Measurements from ENCODE around the gene PVALEF.

The PVALEF gene

DNA sequence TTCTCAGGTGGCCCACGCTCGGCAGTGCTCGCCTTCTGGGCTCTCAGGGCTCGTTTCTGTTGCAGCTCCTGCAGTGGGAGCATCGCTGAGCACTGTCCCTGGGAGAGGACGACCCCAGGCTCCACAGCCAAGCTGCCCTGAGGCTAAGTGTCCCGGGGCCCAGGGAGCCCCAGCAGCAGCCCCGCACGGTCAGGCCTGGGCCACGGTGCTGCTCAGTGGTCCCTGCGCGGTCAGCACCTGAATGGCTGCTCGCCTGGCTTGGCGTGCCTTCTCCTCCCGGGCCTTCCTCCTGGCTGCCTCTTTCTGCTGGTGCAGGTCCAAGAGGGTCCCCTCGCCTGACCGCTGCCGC lies 34.1 kb downstream of the PVALEF start:
- DNase-seq: no peak

DNA sequence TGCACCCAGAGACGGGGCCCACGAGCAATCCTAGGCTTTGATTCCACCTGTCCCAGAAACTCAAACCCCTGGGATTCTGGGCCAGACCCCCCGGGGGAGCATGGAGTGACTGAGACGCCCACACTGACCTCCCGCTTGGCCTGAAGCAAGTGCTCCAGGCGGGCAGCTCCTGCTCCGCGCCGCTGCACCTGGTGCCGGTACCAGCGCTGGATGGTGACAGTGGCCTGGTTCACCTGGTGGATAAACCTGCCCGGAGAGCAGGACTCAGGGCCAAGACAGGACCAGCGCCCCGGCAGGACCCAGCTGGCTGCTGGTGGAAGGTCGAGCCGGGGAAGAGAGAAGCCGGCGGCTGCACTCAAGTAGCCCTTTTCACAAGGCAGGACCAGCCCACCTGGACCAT lies 34.9 kb downstream of the PVALEF start:
- DNase-seq: no peak

DNA sequence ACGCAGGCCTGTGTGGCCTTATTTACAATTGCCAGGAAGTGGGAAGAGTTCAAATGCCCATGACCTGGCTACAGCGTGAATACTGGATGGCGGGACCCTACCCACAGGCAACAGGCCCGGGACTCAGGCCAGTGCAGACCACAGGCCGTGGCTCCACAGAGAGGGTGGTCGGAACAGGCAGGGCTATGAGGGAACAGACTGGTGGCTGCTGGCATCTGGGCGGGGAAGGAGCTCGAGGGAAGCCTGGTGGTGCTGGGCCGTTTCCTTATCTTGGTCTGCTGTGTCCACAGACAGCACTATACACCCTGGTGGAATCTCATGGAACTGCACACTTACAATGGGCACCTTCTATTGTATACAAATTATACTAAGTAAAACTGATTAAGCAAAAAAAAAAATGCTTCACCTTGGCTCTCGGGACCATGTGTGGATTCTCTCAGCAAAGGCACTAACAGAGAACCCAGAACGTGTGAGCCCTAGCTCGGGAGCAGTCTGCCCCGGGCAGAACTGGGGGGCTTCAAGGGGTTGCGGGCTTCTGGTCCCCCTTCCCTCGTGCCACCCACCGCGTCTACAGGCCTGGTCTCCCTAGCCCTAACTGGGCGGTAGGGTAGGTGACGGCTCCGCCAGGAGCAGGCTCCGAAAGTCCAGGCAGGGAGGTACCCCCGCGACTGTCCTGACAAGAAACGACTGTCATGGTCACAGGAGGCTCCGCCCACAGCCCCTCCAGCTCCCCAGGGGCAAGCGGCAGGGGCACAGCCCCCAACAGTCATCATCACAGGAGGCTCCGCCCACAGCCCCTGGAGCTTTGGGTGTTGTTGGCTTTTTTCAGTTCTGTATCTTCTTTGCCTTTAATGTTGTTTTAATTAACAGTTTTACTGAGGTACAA lies 35.6 kb downstream of the PVALEF start:
- peak in 1 of 2 experiments; percentile 28 for DNase-seq

DNA sequence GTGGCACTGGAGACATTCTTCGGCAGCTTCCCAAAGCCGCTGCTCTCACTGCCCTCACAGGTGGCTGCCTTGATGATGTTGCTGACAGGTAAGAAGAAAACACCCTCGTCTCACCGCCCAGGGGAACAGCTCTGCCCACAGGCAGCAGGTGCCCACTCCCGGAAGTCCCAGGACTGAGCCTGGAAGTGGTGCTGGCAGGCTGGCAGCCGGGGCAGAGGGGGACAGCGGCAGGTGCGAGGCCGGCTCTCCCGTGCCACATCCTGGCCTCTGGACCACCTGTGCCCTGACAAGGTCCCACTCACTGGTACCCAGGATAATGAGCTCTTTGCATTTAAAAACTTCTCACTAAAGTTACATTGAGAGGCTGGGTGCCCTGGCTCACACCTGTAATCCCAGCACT lies 37.0 kb downstream of the PVALEF start:
- DNase-seq: no peak

DNA sequence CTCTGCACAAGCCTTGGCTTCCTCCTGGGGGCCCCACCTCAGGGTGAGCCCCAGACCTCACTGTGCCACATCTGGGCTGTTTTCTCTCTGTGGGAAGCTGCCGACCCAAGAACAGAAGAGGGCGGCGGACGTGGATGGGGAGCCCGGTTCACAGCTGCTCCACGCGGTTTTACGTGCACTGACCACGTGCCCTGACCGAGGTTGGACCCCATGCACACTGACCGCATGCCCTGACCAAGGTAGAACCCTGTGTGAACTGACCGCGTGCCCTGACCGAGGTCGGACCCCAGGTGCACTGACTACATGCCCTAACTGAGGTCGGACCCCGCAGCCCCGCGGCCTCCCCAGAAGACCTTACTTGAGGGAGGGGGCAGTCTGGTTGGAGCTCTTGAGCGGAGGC lies 37.8 kb downstream of the PVALEF start:
- DNase-seq: no peak

DNA sequence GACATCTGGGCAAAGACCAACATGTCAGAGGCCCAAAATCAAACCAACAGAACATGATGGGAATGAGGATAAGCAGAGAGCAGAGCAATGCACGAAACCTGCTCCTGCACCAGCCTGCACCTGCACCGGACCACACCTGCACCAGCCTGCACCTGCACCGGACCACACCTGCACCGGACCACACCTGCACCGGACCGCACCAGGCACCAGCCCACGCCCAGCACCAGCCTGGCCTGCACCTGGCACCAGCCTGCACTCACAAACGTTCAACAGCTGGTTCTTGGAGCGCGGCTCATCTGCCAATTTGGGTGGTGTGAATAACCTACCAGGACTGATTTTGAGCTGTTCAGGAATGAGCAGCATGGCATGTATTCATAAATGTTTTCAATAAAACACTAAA lies 39.3 kb downstream of the PVALEF start:
- no peak for DNase-seq

DNA sequence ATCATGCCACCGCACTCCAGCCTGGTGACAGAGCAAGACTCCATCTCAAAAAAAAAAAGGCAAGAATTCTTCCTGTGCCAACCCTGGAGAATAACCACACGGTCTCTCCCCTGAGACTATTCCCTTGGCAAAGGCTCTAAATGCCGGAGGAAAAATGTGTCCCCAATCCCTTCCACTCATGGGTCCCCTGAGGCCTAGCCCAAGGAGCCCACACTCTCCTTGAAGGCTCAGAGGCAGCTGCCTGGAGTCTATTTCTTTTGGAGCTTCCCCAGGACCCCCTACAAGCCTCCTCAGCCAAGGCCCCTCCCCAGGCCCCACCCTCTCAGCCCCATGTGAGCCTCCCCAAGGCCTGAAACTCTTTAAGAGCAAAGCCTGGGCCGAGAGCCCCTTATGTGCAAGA lies 40.9 kb downstream of the PVALEF start:
- DNase-seq: no peak

DNA sequence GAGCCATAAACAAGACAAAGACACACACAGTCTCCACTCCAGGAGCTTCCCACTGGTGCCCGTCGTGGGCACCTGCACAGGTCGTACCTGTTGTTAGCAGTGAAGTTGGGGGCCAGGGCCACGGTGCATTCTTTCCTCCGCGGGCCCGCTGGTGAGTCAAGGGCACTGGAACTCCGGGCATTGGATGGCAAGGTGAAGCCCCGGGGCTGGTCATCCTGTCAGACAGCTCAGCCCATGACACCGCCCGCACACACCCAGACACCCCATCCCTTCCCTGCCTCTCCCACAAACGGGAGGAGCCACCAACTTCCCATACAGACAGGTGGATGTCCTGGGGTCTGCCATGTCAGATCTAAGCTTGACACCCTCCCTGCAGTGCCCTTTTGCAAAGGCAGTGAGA lies 41.4 kb downstream of the PVALEF start:
- no peak for DNase-seq

DNA sequence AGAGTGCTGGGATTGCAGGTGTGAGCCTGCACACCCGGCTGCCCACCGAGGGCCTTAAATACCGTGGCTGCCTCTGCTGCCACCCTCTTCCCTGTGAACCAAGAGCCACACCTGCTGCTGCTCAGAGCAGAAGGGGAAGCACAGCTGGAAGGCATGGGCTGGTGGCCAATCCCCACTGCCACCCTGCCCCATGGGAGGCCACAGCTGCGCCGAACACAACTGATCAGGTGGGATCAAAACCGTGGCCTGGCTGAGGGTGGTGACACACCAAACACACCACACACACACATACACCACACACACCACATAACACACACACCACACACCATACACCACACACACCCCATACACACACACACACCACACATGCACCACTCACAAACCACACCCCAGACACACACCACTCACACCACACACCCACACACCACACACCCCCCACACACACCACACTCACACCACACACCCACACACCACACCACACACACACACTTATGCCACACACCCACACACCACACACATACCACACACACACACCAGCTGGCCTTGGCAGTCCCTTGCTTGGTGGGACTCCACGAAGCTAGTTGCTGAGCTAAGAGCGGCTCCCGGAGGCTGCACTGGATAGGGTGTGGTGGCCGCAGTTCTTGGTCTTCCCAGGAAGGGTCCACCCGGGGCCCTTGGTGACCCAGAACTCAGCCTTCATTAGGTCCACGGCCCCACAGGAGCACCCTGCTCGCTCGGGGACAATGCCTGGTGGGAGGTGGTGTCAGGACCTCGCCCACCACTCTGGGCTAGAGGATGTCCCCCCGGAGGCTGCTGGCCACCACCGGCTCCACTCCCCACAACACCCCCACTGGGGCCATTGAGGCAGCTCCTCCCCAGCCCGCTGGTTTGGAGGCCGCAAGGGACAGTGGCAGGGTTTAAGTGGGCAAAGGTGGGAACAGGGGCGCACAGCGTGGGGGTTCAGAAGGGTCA lies 42.6 kb downstream of the PVALEF start:
- no peak for DNase-seq

DNA sequence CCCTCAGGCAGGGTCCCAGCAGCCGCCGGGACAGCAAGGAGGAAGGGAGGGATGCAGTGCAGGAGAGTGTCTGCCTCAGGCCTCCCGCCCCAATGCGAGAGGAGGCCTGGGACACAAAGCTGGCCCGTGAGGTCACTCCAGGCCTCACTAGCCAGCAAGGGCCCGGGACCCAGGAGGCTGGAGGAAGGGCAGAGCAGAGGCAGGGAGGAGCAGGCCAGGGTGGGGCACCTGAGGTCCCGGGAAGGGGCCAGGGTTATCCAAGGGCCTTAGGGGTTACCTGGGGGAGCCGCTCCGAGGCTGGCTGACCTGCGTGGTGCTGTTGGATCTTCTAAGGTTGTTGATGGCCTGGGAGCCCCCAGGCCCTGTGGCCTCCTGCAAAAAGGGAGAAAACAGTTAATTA lies 43.3 kb downstream of the PVALEF start:
- no peak for DNase-seq

DNA sequence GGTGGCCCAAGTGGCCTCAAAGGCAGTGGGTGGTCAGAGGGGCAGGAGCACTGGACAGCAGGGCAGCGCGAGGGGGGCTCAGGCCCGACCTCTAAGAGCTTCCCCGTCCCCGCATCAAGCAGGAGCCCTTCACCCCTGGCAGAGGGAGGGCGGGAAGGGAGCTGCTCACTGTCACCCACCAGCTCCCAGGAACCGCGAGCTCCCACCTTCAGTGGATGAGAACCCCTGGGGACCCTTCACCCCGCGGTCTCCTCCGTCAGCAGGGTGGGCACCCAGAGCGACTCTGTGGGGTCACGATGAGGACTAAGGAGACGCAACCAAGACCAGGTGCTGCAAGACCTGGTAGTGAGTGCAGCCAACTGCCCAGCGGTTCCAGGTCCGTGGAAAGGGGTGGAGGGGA lies 43.8 kb downstream of the PVALEF start:
- no peak for DNase-seq

DNA sequence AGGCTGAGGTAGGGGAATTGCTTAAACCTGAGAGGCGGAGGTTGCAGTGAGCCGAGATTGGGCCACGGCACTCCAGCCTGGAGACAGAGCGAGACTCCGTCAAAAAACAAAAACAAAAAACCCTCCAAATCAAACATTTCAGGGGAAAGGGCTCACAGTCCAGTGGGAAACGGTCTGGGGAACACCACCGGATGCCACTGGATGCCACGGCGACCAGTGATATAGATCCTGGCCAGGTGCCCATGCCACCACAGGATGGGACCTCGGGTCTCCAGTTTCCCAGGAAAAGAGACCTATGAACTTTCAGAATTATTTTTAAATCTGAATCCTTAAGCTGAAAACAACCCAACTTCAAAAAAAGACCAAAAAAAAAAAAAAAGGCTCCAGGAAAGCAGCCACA lies 45.2 kb downstream of the PVALEF start:
- no peak for DNase-seq

DNA sequence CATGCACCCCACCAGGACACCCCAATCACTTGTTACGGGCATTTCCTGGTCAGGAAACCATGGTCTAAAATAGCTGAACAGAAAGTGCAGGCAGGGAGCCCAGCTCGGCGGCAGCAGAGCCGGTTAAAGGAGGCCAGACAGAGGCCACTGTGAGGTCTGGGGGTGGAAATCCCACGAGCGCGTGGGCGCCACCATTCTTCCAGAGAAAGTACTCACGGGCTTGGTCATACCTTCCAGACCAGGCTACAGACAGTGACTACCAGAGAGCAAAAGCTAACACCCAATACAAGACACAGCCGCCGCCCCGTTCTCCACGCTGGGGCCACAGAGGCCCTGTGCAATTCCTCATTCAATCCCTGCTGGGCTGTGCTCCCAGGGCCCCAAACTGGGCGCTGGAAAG lies 45.6 kb downstream of the PVALEF start:
- no peak for DNase-seq

DNA sequence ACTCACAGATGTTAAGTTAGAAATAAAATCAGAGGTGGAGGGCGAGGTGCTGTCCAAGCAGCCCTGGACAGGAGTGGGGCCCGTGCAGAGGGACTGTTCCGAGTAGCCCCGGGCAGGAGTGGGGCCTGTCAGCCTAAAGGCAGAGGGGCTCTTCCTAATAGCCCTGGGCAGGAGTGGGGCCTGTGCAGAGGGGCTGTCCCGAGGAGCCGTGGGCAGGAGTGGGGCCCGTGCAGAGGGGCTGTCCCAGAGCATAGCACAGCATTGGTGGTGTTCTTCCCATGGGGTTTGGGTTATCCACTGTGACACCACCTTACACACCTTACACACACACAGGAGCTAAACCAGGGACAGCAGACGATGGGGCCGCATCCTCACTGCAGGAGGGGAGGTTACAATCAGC lies 47.1 kb downstream of the PVALEF start:
- no peak for DNase-seq

DNA sequence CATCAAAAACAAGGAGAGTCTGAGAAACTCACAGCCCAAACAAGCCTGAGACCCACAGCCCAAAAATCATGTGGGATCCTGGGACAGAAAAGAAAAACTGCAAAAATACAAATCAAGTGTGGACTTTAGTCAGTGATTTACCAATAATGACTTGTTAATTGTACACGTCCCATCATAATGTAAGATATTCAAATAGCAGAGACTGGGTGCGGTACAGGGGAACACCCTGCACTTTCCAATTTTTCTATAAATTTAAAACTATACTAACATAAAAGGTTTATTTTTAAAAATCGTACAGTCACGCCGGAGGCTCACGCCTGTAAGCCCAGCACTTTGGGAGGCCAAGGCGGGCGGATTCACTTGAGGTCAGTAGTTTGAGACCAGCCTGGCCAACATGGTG lies 48.7 kb downstream of the PVALEF start:
- DNase-seq: no peak

DNA sequence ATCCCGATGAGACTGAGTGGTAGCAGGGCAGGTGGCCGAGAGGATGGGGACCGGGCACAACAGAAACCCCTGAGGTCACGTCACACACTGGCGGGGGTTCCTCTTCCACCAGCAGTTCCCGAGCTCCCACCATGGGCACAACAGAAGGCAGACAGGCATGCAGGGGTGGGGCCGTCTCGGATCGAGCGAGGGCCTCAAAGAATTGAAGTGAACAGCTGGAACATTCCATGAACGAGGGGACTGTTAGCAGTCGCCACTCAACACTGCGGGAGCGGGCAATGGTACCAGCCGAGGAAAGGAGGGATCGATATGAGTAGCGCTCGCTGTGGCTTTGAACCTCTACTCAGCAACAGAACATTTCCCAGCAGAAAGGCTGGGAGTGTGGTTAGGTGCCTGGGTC lies 52.2 kb downstream of the PVALEF start:
- DNase-seq: no peak

DNA sequence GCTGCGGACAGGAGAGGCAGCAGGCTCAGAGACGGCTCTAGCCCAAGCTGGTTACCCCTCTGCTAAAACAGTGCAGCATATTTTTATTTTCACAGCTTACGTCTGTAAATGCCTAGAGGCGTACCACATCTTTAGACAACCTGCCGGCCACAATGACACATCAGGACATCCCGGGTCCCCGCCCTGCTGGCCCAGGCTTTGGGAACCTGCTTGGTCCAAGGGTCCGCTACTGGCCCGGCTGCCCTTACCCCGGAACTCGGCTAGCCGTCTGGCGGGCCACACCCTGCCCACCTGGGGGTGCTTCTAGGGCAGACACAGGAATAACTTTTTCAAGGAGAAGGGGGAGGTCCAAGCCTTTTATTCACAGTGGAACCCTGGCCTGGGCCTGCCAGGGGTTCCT lies 53.2 kb downstream of the PVALEF start:
- DNase-seq: no peak

DNA sequence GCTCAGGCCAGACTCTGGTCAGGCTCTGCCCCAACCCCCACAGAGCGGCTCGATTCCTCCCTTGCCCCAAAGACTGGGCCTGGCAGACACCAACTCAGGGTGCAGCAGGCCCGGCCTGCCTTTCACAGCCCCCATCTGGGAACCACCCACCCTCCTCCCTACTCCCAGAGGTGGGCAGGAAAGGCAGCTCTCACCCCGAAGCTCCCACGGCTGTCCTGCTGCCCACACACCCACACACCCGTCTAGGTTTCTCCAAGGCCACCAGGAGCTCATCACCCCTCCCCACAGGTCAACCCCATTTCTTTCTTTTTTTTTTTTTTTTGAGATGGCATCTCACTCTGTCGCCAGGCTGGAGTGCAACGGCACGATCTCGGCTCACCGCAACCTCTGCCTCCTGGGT lies 53.7 kb downstream of the PVALEF start:
- no peak for DNase-seq

DNA sequence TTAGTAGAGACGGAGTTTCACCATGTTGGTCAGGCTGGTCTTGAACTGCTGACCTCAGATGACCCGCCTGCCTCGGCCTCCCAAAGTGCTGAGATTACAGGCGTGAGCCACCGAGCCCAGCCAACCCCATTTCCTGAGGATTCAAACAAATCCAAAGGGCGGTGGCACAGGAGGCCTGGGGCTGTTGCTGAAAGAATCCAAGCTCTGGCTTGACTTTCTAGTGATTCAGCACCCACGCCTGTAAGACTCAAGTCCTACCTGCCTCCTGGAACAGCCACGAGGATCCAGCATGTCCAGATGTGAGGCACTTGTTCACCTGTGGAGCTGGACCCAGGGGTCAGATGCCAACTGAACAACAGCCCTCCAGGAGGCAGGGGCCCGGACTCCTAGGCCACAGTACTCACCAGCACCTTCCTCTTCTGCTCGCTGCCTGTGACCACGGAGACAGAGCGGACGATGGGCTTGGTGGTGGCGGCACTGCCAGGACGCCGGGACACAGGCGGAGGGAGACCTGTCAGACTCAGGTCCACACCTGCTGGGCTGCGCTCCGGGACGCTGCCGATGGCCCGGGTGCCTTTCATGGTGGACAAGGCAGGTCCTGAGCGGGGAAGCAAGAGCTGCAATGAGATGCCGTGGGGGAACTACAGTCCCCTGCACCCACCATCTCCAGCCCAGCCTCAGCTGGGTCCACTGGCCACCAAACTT lies 54.3 kb downstream of the PVALEF start:
- DNase-seq: no peak

DNA sequence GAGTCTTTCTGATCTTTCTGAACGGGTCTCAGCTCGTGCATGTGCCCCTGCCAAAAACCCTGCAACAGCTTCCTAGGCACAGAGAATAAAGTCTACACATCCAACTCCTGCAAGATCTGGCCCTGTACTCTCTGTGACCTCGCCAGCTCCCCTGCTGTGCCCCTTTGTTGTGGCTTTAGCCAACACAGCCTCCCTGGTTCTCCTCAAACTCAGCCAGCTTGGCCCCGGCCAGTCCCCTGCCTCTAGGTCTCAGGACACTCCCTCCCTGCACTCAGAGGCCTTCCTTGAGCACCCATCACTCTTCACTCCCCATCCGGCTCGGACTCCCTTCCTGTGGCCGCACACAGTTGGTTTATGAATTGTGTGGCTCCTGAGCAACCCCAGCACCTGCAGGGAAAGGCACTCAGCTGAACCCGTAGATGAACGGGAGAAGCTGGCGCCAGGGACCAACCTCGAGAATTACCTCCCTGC lies 56.1 kb downstream of the PVALEF start:
- DNase-seq: no peak

DNA sequence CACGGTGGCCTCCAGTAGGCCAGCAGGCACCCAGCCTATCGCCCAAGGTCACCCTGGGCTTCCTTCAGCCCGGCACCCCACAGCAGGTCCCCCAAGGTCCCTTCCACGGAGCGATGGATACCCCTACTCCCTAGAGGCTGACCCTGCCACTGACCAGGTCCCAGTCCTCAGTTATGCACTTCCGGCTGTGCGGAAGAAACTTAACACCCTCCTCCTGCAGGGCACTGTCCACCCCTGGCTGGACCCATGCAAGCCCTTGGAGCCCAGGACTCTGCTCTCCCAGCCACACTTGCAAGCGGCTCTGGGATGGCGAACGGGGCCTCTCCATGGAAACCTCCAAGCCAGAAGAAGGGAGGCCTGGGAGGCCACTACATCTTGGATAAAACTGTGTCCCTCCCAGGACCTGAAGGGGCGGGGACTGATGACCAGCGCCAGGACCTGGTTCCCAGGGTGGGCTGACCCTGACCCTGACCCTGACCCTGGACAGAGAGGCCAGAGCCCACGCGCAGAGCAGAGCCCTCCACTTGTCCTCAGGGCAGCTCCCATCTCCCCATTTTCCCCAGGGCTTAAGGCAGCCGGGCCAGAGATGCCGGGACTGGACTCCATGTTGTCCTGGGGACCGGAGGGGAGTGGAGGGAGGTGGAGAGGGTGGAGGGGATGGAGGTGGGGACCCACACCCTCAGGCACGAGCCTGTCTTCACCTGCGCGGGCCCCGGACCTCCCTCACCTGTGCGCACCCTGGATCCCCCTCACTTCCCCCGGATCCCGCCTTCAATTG lies 56.7 kb downstream of the PVALEF start:
- no peak for DNase-seq

DNA sequence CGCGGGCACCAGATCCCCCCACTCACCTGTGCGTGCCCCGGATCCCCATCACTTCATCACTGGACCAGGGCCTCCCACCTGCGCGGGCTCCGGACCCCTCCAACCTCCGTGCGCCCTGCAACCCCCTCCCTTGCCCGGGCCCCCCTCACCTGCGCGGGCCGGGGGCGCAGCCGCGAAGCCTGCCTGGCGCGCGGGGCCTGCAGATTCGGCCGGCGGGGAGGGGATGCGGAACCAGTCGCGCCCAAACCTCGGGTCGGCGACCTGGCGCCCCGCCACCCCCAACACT lies 57.3 kb downstream of the PVALEF start:
- DNase-seq: no peak

All from activated T-cell treated with anti-CD3 and anti-CD28 coated beads, Interleukin-2, amount 50 U/mL, for 48 hours (primary cell).